ENCODE results near the gene PFAS.

- TF ChIP-seq POLR2AphosphoS5 (IDR thresholded peaks at IDR 0.05; ENCODE audit: borderline replicate concordance, low read depth, low read length) (no peak), EZH2 (IDR thresholded peaks at IDR 0.05) (no peak), FOXP2 (optimal IDR thresholded peaks at IDR 0.05; ENCODE audit: control extremely low read depth, extremely low read length, insufficient read depth) (peak; percentile 31)
Measured at GRCh38 chr17:8220783-8221662, 28.1 kb upstream of the PFAS start.

All from SK-N-MC (cell line).